ACC112 (cell line): ENCODE data around the gene MCC.
"Not testable (repeated sequence)": the region's sequence is repeated elsewhere in the genome, so short reads cannot be mapped to it uniquely, and the experiment has no call there.

Source experiments
- H2AFZ ChIP-seq: fragments of 200-600 bp; sonication (generic); one replicate; pipeline ENCODE4 v1.6.0; 2017; ENCODE audit warnings: antibody characterized with exemption, low read length; ENCODE audit not compliant: unreplicated experiment
- H3K27ac ChIP-seq: fragments of 200-600 bp; sonication (generic); 2 replicates; pipeline ENCODE4 v1.5.1; 2014; ENCODE audit warnings: low read depth, mild to moderate bottlenecking, antibody characterized with exemption, low read length, moderate library complexity
- H3K27me3 ChIP-seq: fragments of 200-600 bp; sonication (generic); 2 replicates; pipeline ENCODE4 v1.6.1; 2014; ENCODE audit warnings: mild to moderate bottlenecking, antibody characterized with exemption, low read length, moderate library complexity, mixed read lengths; ENCODE audit not compliant: insufficient read depth
- H3K36me3 ChIP-seq: fragments of 200-600 bp; sonication (generic); 2 replicates; pipeline ENCODE4 v1.6.1; 2016; ENCODE audit warnings: mild to moderate bottlenecking, antibody characterized with exemption, low read length, moderate library complexity, mixed read lengths; ENCODE audit not compliant: insufficient read depth
- H3K4me1 ChIP-seq: fragments of 200-600 bp; sonication (generic); one replicate; pipeline ENCODE4 v1.6.1; 2016; ENCODE audit warnings: low read length, mixed read lengths; ENCODE audit not compliant: insufficient read depth, unreplicated experiment, control insufficient read depth
- H3K4me3 ChIP-seq: fragments of 200-600 bp; sonication (generic); 2 replicates; pipeline ENCODE4 v1.5.1; 2014; ENCODE audit warnings: mild to moderate bottlenecking, low read depth, low read length
- H3K79me2 ChIP-seq: fragments of 200-600 bp; sonication (generic); one replicate; pipeline ENCODE4 v1.6.0; 2016; ENCODE audit warnings: low read length; ENCODE audit not compliant: control insufficient read depth, unreplicated experiment, insufficient read depth

Gene MCC

DNA sequence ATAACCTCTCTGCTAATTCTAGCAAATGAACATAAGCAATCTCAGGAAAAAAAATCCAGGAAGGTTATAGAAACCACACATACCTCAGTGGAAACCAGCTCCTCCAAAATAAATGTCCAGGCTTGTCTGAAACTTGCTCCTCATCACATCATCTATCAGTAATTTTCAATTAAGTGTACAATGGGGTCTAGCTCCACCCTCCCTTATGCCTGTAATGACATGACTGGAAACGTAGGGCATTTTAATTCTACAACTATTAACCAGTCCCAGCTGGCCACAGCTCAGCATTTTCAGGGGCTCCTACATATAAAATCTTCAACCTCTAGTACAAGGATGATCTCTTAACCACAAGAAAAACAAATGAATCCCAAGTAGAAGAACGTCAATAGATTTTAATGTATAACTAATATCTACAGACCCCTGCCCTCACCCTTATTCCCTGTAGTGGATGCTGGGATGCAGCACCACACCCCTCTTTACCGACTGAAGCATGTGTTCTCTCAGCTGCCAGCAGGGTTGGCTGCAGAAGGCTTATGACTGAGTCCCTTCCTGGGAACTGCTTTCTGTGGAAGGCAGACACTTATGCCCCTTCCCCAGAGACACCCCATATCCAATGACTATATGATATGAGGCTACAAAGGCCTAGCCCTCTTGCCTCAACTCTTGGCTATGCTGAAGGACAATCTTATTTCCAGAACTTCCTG is 60.2 kb downstream of the MCC start:
- Histone ChIP-seq H3K4me1 (no peaks in the 10 kb centered on the region), H3K27ac (no peak overlapping the region), H3K36me3 (no peaks in the 10 kb centered on the region), H3K27me3 (no peaks in the 10 kb centered on the region), H3K4me3 (no peak overlapping the region), H3K79me2 (no peaks in the 10 kb centered on the region), H2AFZ (no peak overlapping the region)

DNA sequence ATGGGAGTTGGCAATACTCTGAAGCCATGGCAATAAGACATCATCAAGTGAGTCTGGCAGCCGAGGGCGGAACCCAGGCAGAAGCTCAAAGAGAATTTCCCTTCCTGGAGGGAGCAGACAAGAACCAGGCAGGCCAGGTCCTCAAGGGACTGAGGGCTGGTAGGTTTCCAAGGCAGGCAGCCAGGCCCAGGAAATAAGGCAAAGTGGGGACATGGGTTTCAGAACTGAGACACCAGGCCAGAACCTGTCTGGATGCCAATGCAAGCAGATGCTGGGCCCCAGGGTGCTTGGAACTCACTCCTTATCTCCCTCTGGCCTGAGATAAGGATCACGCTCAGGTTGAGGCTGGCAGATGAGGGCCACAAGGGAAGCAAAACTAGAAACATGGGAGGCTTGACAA is 62.3 kb downstream of the MCC start:
- H3K27ac ChIP-seq = no peak overlapping the region

DNA sequence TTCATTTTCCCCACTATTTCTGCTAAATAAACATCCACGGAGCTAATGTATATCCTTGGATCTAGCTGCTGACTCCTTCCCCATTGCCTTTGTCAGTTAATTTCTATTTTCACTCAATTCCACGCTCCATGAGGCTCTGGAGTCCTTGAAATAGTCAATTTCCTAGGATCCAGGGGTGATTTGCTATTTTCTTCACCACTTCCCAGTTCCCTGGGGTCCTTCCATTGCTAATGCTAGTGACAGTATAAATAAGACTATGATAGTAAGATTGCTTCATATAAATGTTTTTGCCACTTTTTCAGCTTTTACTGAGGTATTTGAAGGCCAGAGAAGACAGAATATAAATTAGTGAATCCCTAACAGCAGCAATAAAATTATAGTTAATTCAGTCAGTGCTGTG is 66.6 kb downstream of the MCC start:
- Histone ChIP-seq H3K4me3 (no peak overlapping the region), H2AFZ (no peak overlapping the region), H3K4me1 (no peaks in the 10 kb centered on the region), H3K36me3 (no peaks in the 10 kb centered on the region), H3K27me3 (no peaks in the 10 kb centered on the region), H3K27ac (no peak overlapping the region), H3K79me2 (no peaks in the 10 kb centered on the region)

More for the DNA sequence above, 62.3 kb downstream of the MCC start:
- no peaks in the 10 kb centered on the region for H3K36me3 ChIP-seq
- no peak overlapping the region for H3K4me3 ChIP-seq
- H3K27me3 ChIP-seq = no peaks in the 10 kb centered on the region
- no peaks in the 10 kb centered on the region for H3K79me2 ChIP-seq
- H3K4me1 ChIP-seq = no peaks in the 10 kb centered on the region
- H2AFZ ChIP-seq = no peak overlapping the region

DNA sequence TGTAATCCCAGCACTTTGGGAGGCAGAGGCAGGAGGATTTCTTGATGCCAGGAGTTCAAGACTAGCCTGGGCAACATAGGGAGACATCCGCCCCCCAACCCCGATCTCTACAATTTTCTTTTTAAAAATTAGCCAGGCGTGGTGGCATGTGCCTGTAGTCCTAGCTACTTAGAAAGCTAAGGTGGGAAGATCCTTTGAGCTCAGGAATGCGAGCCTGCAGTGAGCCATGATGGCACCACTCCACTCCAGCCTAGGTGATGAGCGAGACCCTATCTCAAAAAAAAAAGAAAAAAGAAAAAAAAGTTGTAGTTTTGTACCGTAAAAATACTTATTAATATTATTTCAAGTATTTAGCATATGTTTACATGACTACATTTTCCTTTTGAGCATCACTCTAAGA is 82.7 kb downstream of the MCC start:
- Histone ChIP-seq H3K79me2 (no peaks in the 10 kb centered on the region), H3K27ac (no peak overlapping the region), H3K36me3 (no peaks in the 10 kb centered on the region), H3K4me3 (no peak overlapping the region), H3K4me1 (no peaks in the 10 kb centered on the region), H2AFZ (no peak overlapping the region), H3K27me3 (no peaks in the 10 kb centered on the region)

DNA sequence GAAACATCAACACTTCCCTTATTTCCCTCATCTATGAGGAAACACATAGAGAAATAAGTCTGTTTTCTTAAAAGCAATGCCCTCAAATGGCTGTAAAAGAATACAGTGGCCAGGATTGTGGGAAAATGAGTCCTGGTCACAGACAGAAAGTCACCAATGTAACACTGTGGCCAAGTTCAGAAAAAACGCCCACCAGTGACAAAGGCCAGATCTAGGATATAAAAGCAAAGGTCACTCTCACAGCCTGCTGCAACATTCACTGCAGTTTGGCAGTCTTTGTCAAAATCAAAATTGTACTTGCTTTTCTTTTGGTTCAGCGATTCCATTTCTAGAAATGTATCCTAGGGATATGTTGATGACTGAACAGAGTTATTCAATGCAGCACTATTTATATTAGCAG is 84.0 kb downstream of the MCC start:
- Histone ChIP-seq H3K4me1 (no peaks in the 10 kb centered on the region), H3K4me3 (no peak overlapping the region), H3K27ac (no peak overlapping the region), H2AFZ (no peak overlapping the region), H3K79me2 (no peaks in the 10 kb centered on the region), H3K27me3 (no peaks in the 10 kb centered on the region), H3K36me3 (no peaks in the 10 kb centered on the region)

DNA sequence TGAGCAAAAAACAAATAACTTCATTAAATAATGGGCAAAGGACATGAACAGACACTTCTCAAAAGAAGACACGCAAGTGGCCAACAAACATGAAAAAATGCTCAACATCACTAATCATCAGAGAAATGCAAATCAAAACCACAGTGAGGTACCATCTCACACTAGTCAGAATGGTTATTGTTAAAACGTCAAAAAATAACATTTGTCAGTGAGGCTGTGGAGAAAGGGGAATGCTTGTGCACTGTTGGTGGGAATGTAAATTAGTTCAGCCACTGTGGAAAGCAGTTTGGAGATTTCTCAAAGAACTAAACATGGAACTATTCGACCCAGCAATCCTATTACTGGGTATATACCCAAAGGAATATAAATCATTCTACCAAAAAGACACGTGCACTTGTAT is 90.3 kb downstream of the MCC start:
- not testable (repeated sequence) for H3K4me3 ChIP-seq, H2AFZ ChIP-seq, H3K36me3 ChIP-seq, H3K27me3 ChIP-seq, H3K4me1 ChIP-seq, H3K79me2 ChIP-seq, H3K27ac ChIP-seq

DNA sequence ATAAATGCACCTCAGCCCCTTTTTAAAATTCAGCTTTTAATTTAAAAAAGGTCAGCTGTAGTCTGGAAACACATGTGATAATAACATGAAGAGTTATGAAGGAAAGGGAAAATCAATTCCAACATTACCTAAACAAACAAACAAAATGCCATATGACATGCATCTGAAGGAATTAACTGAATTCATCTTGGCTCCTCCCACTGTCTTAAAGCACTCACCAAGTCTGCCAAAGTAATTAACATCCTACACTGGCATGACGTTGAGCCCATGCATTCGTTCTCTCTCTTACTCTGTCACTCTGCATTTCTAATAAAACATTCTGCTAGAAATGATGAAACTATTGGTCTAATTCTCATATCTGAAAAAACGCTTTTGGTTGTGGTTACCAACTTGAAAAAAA is 91.2 kb downstream of the MCC start:
- no peaks in the 10 kb centered on the region for H3K4me1 ChIP-seq
- no peak overlapping the region for H3K4me3 ChIP-seq
- no peak overlapping the region for H3K27ac ChIP-seq
- H2AFZ ChIP-seq = no peak overlapping the region
- H3K79me2 ChIP-seq = no peaks in the 10 kb centered on the region
- H3K27me3 ChIP-seq = no peaks in the 10 kb centered on the region
- no peaks in the 10 kb centered on the region for H3K36me3 ChIP-seq

DNA sequence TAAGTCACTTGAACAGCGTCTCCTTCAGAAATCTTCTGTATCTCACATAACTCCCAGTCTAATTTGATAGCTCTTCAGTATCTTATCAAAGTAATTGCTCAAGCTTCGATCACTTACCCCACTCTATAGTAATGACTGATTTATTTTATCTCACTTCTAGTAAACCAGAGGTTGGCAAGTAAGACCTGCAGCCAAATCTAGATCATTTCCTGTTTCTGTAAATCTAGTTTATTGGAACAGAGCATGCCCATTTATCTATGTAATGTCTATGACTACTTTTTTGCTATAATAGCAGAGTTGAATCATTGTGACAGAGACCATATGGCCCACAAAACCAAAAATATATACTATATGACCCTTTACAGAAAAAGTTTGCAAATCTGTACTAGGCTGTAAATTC is 93.6 kb downstream of the MCC start:
- H3K4me3 ChIP-seq = no peak overlapping the region
- no peak overlapping the region for H2AFZ ChIP-seq
- H3K4me1 ChIP-seq = no peaks in the 10 kb centered on the region
- no peaks in the 10 kb centered on the region for H3K79me2 ChIP-seq
- H3K27ac ChIP-seq = no peak overlapping the region
- no peaks in the 10 kb centered on the region for H3K27me3 ChIP-seq
- no peaks in the 10 kb centered on the region for H3K36me3 ChIP-seq

DNA sequence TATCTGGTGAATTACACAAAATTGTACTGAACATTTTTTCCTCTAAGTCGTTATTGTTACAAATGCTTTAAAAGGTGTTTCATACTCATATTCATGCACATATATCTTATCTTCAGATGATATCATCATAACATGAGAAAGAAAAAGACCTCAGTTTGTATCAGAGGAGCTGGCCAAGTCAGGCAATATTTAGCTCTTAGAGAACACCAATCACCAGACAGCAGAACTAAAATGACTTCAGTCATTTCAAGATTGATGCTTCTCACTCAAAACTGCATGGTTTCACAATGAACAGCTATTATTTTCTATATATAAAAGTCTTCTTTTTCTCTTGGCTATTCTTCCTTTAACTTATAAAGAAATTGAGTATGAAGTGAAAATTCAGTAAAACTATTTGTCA is 98.0 kb downstream of the MCC start:
- Histone ChIP-seq H3K36me3 (no peaks in the 10 kb centered on the region), H3K4me3 (no peak overlapping the region), H3K27ac (no peak overlapping the region), H3K27me3 (no peaks in the 10 kb centered on the region), H2AFZ (no peak overlapping the region), H3K4me1 (no peaks in the 10 kb centered on the region), H3K79me2 (no peaks in the 10 kb centered on the region)

DNA sequence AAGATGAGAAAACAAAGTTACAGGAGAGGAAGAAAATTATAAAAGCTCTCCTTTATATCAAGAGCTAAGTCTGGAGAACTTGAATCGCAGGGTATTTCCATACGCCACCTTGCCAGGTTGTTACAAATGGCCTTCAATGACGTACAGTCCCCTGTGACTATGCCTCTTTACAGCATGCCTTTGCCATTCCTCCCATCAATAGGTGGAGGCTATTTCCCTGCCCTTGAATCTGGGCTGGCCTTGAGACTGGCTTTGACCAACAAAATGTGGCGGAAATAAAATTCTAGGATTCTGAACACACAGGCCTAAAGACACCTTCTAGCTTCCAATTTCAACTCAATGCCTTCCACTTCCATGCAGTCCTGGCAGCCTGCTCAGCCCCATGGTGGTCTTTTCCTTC is 99.1 kb downstream of the MCC start:
- Histone ChIP-seq H3K4me1 (no peaks in the 10 kb centered on the region), H3K36me3 (no peaks in the 10 kb centered on the region), H3K4me3 (no peak overlapping the region), H3K79me2 (no peaks in the 10 kb centered on the region), H3K27ac (no peak overlapping the region), H2AFZ (no peak overlapping the region), H3K27me3 (no peaks in the 10 kb centered on the region)

DNA sequence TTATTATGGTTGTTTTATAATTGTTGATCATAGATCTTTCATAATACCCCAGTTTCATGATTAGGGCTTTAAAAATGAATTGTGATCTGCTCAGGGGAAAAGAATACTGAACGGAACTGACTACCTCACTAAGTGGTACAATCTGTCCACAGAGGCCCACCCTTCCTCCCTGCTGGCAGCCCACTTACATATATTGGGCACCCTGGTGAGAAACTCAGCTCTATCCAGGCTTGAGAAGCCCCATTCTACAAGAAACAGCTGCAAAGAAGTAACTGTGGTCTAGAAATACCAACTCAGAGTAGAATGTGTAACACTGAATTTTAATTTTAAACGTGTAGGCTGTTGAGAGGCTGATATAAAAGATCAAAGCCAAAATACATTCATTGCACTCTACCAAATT is 100.4 kb downstream of the MCC start:
- no peaks in the 10 kb centered on the region for H3K27me3 ChIP-seq
- H3K36me3 ChIP-seq = no peaks in the 10 kb centered on the region
- H3K27ac ChIP-seq = no peak overlapping the region
- no peak overlapping the region for H2AFZ ChIP-seq
- H3K4me1 ChIP-seq = peaks cover 4% of the 10 kb centered on the region
- H3K4me3 ChIP-seq = no peak overlapping the region
- no peaks in the 10 kb centered on the region for H3K79me2 ChIP-seq
